ENCODE measurements around the gene THAP2.

DNA sequence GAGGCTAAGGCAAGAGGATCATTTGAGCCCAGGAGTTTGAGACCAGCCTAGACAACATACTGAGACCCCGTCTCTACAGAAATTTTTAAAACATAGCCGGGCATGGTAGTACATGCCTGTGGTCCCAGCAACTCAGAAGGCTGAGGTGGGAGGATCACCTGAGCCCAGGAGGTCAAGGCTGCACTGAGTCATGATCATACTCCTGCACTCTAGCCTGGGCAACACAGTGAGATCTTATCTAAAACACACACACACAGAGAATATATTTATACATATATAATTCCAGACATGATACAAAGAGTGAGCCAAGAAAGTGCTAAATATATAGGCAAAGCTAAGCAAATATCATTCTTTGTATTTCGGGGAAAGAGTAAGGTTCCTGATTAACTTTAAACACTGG, 9.9 kb upstream of the THAP2 start:
- TF ChIP-seq CTCF (IDR thresholded peaks at IDR 0.05; ENCODE audit: low read depth, low read length, poor library complexity, severe bottlenecking) (no peak), EZH2phosphoT487 (IDR thresholded peaks at IDR 0.05; ENCODE audit: borderline replicate concordance, low read length) (no peak)

Data from DOHH2 (cell line).